ENCODE results near the gene ADAM22. TPM values are rescaled to one million over a fixed set of nuclear protein-coding genes. Genes with fewer than 3 reads are reported as not detected.
"Not testable (repeated sequence)": the region's sequence is repeated elsewhere in the genome, so short reads cannot be mapped to it uniquely, and the experiment has no call there.

ADAM22 gene
- total RNA-seq (2014; rRNA removed; shearing (Covaris generic)), result 0.06 and 0.29 TPM in 2 replicates

GRCh38 chr7:87933953-87934698, at the start of gene ADAM22:
ADAM22 (plus strand) TSS chr7:87934251; CDS start chr7:87934466, 215 bp downstream.
- no peaks in the 10 kb centered on the region for H3K36me3 ChIP-seq
- peak within 1 kb of the TSS; percentile 47 for H3K4me3 ChIP-seq
- H3K27ac ChIP-seq, result no peak within 1 kb of the TSS
- peak; percentile 67 to 79 for DNase-seq (ENCODE audit: low read depth in 1 of 2, low spot score in 2 of 2)
- peaks cover 12% of the 10 kb centered on the region for H3K4me1 ChIP-seq (replicated peaks)
- peaks cover 17% of the 10 kb centered on the region for H3K27me3 ChIP-seq (replicated peaks)
- H3K9me3 ChIP-seq (replicated peaks), result no peaks in the 10 kb centered on the region

GRCh38 chr7:87885018-87885417, 49.0 kb upstream of the ADAM22 start:
- Histone ChIP-seq H3K27me3 (replicated peaks) (no peaks in the 10 kb centered on the region), H3K9me3 (replicated peaks) (no peaks in the 10 kb centered on the region), H3K27ac (no peak overlapping the region), H3K36me3 (peaks cover 80% of the 10 kb centered on the region), H3K4me3 (no peak overlapping the region), H3K4me1 (replicated peaks) (no peaks in the 10 kb centered on the region)
- DNase-seq (ENCODE audit: low read depth in 1 of 2, low spot score in 2 of 2), result no peak

- Histone ChIP-seq H3K27me3 (replicated peaks) (no peaks in the 10 kb centered on the region), H3K27ac (no peak overlapping the region), H3K4me3 (no peak overlapping the region), H3K9me3 (replicated peaks) (no peaks in the 10 kb centered on the region), H3K36me3 (peaks cover 77% of the 10 kb centered on the region), H3K4me1 (replicated peaks) (no peaks in the 10 kb centered on the region)
- DNase-seq (ENCODE audit: low read depth in 1 of 2, low spot score in 2 of 2), result peak in 1 of 2 experiments; percentile 32
These were observed 47.2 kb upstream of the ADAM22 start for GRCh38 chr7:87886875-87887274.

GRCh38 chr7:87895363-87895762, 38.7 kb upstream of the ADAM22 start:
- no peaks in the 10 kb centered on the region for H3K9me3 ChIP-seq (replicated peaks)
- no peak overlapping the region for H3K27ac ChIP-seq
- H3K27me3 ChIP-seq (replicated peaks), result no peaks in the 10 kb centered on the region
- no peaks in the 10 kb centered on the region for H3K4me1 ChIP-seq (replicated peaks)
- no peak overlapping the region for H3K4me3 ChIP-seq
- H3K36me3 ChIP-seq, result peaks cover 85% of the 10 kb centered on the region
- DNase-seq (ENCODE audit: low read depth in 1 of 2, low spot score in 2 of 2), result no peak

- Histone ChIP-seq H3K4me1 (replicated peaks) (no peaks in the 10 kb centered on the region), H3K36me3 (peaks cover 86% of the 10 kb centered on the region), H3K27ac (no peak overlapping the region), H3K4me3 (no peak overlapping the region), H3K27me3 (replicated peaks) (no peaks in the 10 kb centered on the region), H3K9me3 (replicated peaks) (no peaks in the 10 kb centered on the region)
- DNase-seq (ENCODE audit: low read depth in 1 of 2, low spot score in 2 of 2), result no peak
These were observed 34.8 kb upstream of the ADAM22 start for GRCh38 chr7:87899255-87899654.

- H3K9me3 ChIP-seq (replicated peaks); H3K27ac ChIP-seq; H3K27me3 ChIP-seq (replicated peaks); H3K4me3 ChIP-seq; DNase-seq (ENCODE audit: low read depth in 1 of 2, low spot score in 2 of 2); H3K4me1 ChIP-seq (replicated peaks): not testable (repeated sequence)
- peaks cover 48% of the 10 kb centered on the region for H3K36me3 ChIP-seq
These were observed 26.7 kb upstream of the ADAM22 start for GRCh38 chr7:87907136-87907906.

GRCh38 chr7:87908814-87909213, 25.2 kb upstream of the ADAM22 start:
- not testable (repeated sequence) for DNase-seq (ENCODE audit: low read depth in 1 of 2, low spot score in 2 of 2); H3K9me3 ChIP-seq (replicated peaks); H3K27me3 ChIP-seq (replicated peaks); H3K4me3 ChIP-seq; H3K27ac ChIP-seq; H3K4me1 ChIP-seq (replicated peaks)
- H3K36me3 ChIP-seq, result peaks cover 39% of the 10 kb centered on the region

GRCh38 chr7:87912121-87912520, 21.9 kb upstream of the ADAM22 start:
- H3K4me3 ChIP-seq, result no peak overlapping the region
- peaks cover 10% of the 10 kb centered on the region for H3K36me3 ChIP-seq
- H3K9me3 ChIP-seq (replicated peaks), result no peaks in the 10 kb centered on the region
- DNase-seq (ENCODE audit: low read depth in 1 of 2, low spot score in 2 of 2), result no peak
- 0 out of 2 replicates have a peak, but pooled peaks cover 4% of the 10 kb centered on the region for H3K27me3 ChIP-seq (replicated peaks)
- H3K4me1 ChIP-seq (replicated peaks), result no peaks in the 10 kb centered on the region
- no peak overlapping the region for H3K27ac ChIP-seq

- Histone ChIP-seq H3K9me3 (replicated peaks) (no peaks in the 10 kb centered on the region), H3K4me3 (no peak overlapping the region), H3K27me3 (replicated peaks) (0 out of 2 replicates have a peak, but pooled peaks cover 4% of the 10 kb centered on the region), H3K27ac (no peak overlapping the region), H3K36me3 (no peaks in the 10 kb centered on the region), H3K4me1 (replicated peaks) (no peaks in the 10 kb centered on the region)
- DNase-seq (ENCODE audit: low read depth in 1 of 2, low spot score in 2 of 2), result no peak
These were observed 15.3 kb upstream of the ADAM22 start for GRCh38 chr7:87918740-87919139.

GRCh38 chr7:87919875-87920274, 14.2 kb upstream of the ADAM22 start:
- no peaks in the 10 kb centered on the region for H3K36me3 ChIP-seq
- H3K4me3 ChIP-seq, result no peak overlapping the region
- H3K27ac ChIP-seq, result no peak overlapping the region
- H3K27me3 ChIP-seq (replicated peaks), result 0 out of 2 replicates have a peak, but pooled peaks cover 4% of the 10 kb centered on the region
- no peak for DNase-seq (ENCODE audit: low read depth in 1 of 2, low spot score in 2 of 2)
- no peaks in the 10 kb centered on the region for H3K9me3 ChIP-seq (replicated peaks)
- no peaks in the 10 kb centered on the region for H3K4me1 ChIP-seq (replicated peaks)

- Histone ChIP-seq H3K4me1 (replicated peaks) (no peaks in the 10 kb centered on the region), H3K27ac (no peak overlapping the region), H3K36me3 (no peaks in the 10 kb centered on the region), H3K4me3 (no peak overlapping the region), H3K27me3 (replicated peaks) (0 out of 2 replicates have a peak, but pooled peaks cover 4% of the 10 kb centered on the region), H3K9me3 (replicated peaks) (no peaks in the 10 kb centered on the region)
- no peak for DNase-seq (ENCODE audit: low read depth in 1 of 2, low spot score in 2 of 2)
These were observed 13.5 kb upstream of the ADAM22 start for GRCh38 chr7:87920578-87920977.

GRCh38 chr7:87922759-87923395, 11.2 kb upstream of the ADAM22 start:
- not testable (repeated sequence) for DNase-seq (ENCODE audit: low read depth in 1 of 2, low spot score in 2 of 2); H3K9me3 ChIP-seq (replicated peaks); H3K4me3 ChIP-seq

GRCh38 chr7:87926581-87927461, 7.2 kb upstream of the ADAM22 start:
- H3K27me3 ChIP-seq (replicated peaks), result 0 out of 2 replicates have a peak, but pooled peaks cover 6% of the 10 kb centered on the region
- no peak overlapping the region for H3K4me3 ChIP-seq
- no peaks in the 10 kb centered on the region for H3K4me1 ChIP-seq (replicated peaks)
- H3K36me3 ChIP-seq, result no peaks in the 10 kb centered on the region
- H3K27ac ChIP-seq, result no peak overlapping the region
- no peaks in the 10 kb centered on the region for H3K9me3 ChIP-seq (replicated peaks)
- no peak for DNase-seq (ENCODE audit: low read depth in 1 of 2, low spot score in 2 of 2)

More at GRCh38 chr7:87922759-87923395, 11.2 kb upstream of the ADAM22 start:
- H3K4me1 ChIP-seq (replicated peaks); H3K27ac ChIP-seq; H3K36me3 ChIP-seq; H3K27me3 ChIP-seq (replicated peaks): not testable (repeated sequence)

All from SJSA1 (cell line).